Endothelial cell of umbilical vein (primary cell): ENCODE data around the gene RAX. TPM values are rescaled to one million over a fixed set of nuclear protein-coding genes. Genes with fewer than 3 reads are reported as not detected.

Source experiments
- BruUV-seq: library from RNA; stranded (reverse); fragments of 400-500 nt; replicated peaks from 2 replicates; lab custom pipeline; 2021; lab: Mats Ljungman, UMichigan
- CTCF ChIA-PET: fragments of 300-600, 350-600 bp; sonication (Branson Sonifier 250); formaldehyde crosslinking; loops from one replicate; lab custom pipeline; 2021; ENCODE audit warnings: antibody characterized with exemption, inconsistent platforms; lab: Charles Lee
- POLR2A ChIA-PET: fragments of 300-600, 350-600 bp; sonication (Branson Sonifier 250); formaldehyde crosslinking; loops from one replicate; lab custom pipeline; 2021; ENCODE audit warnings: antibody characterized with exemption, inconsistent platforms; lab: Charles Lee
- DNase-seq: peaks from one replicate; pipeline ENCODE4 v3.0.0-alpha.2; 2011; ENCODE audit warnings: low read depth, low spot score
- FAIRE-seq: peaks from 2 replicates; lab custom pipeline; 2011; peaks lifted over from hg19 to GRCh38; lab: Jason Lieb, UNC
- H2AFZ ChIP-seq: 2 replicates; pipeline ENCODE4 v1.6.0; 2012; ENCODE audit warnings: low read depth, low read length, control low read depth, inconsistent platforms
- H3K27ac ChIP-seq: 2 replicates; pipeline ENCODE4 v1.5.1; 2011; ENCODE audit warnings: low read depth, mild to moderate bottlenecking, control low read depth, low read length, moderate library complexity; ENCODE audit not compliant: insufficient read depth
- H3K27me3 ChIP-seq, 2 experiments: 2 replicates each; pipeline versions ENCODE4 v1.6.0 to v1.6.1; 2011; ENCODE audit warnings: low read length in 2 of 2, mixed read lengths in 1 of 2; ENCODE audit not compliant: control insufficient read depth in 2 of 2, insufficient read depth in 2 of 2
- H3K36me3 ChIP-seq, 2 experiments: 2 replicates in 1 of 2; 3 replicates in 1 of 2; pipeline ENCODE4 v1.5.1; 2011; ENCODE audit warnings: low read length in 2 of 2, mild to moderate bottlenecking in 1 of 2, moderate library complexity in 1 of 2; ENCODE audit not compliant: control insufficient read depth in 2 of 2, insufficient read depth in 2 of 2; ENCODE audit errors: extremely low read depth in 1 of 2
- H3K4me1 ChIP-seq: 3 replicates; pipeline ENCODE4 v1.5.1; 2011; ENCODE audit warnings: mild to moderate bottlenecking, low read length; ENCODE audit not compliant: control insufficient read depth, insufficient read depth; ENCODE audit errors: extremely low read depth
- H3K4me2 ChIP-seq: 2 replicates; pipeline ENCODE4 v1.6.1; 2011; ENCODE audit warnings: low read length, control low read depth, mixed read lengths; ENCODE audit not compliant: insufficient read depth
- H3K4me3 ChIP-seq, 3 experiments: fragments of 200-600 bp in 1 of 3; sonication (generic), shearing (Covaris generic) in 1 of 3; replicated peaks in 1 of 3; 2 replicates each; pipeline ENCODE4 v1.5.1; 2011 to 2016; ENCODE audit warnings: control low read depth in 3 of 3, low read length in 3 of 3, mild to moderate bottlenecking in 2 of 3, inconsistent platforms in 1 of 3, low read depth in 1 of 3, moderate library complexity in 1 of 3; ENCODE audit not compliant: insufficient read depth in 1 of 3
- H3K79me2 ChIP-seq: 2 replicates; pipeline ENCODE4 v1.6.0; 2012; ENCODE audit warnings: low read length, inconsistent platforms; ENCODE audit not compliant: control insufficient read depth, insufficient read depth
- H3K9ac ChIP-seq: replicated peaks from 2 replicates; pipeline ENCODE3; 2011; ENCODE audit warnings: low read length, control low read depth; ENCODE audit not compliant: insufficient read depth; ENCODE audit errors: extremely low read depth
- H3K9me1 ChIP-seq: replicated peaks from 3 replicates; pipeline ENCODE4 v1.6.0; 2011; ENCODE audit warnings: mild to moderate bottlenecking, low read length; ENCODE audit not compliant: control insufficient read depth, insufficient read depth; ENCODE audit errors: extremely low read depth
- H3K9me3 ChIP-seq: replicated peaks from 2 replicates; pipeline ENCODE4 v1.5.1; 2012; ENCODE audit warnings: low read length, inconsistent platforms; ENCODE audit not compliant: control insufficient read depth, insufficient read depth
- H4K20me1 ChIP-seq: replicated peaks from 2 replicates; pipeline ENCODE3; 2011; ENCODE audit warnings: mild to moderate bottlenecking, low read length; ENCODE audit not compliant: control insufficient read depth, insufficient read depth; ENCODE audit errors: extremely low read depth
- EZH2 ChIP-seq: IDR thresholded peaks from 2 replicates; pipeline ENCODE4 v1.6.1; 2012; ENCODE audit warnings: borderline replicate concordance, low read depth, mild to moderate bottlenecking, moderate library complexity, low read length, inconsistent platforms; ENCODE audit not compliant: severe bottlenecking
- FOS ChIP-seq: IDR thresholded peaks from 2 replicates; pipeline ENCODE4 v1.6.1; 2011; ENCODE audit warnings: mild to moderate bottlenecking, low read length, moderate library complexity, borderline replicate concordance; ENCODE audit not compliant: insufficient read depth
- GATA2 ChIP-seq: IDR thresholded peaks from 2 replicates; pipeline ENCODE4 v1.7.0; 2011; ENCODE audit warnings: low read depth, mild to moderate bottlenecking, moderate library complexity, mixed read lengths, low read length; ENCODE audit not compliant: insufficient read length, insufficient read depth
- JUN ChIP-seq: IDR thresholded peaks from 2 replicates; pipeline ENCODE4 v1.6.1; 2011; ENCODE audit warnings: borderline replicate concordance, low read depth; ENCODE audit not compliant: insufficient read length, insufficient read depth
- POLR2A ChIP-seq: IDR thresholded peaks from 2 replicates; pipeline ENCODE4 v1.6.1; 2012; ENCODE audit warnings: low read depth, mild to moderate bottlenecking, control low read depth, low read length
- POLR2AphosphoS5 ChIP-seq: IDR thresholded peaks from 2 replicates; pipeline ENCODE4 v1.6.1; 2012; ENCODE audit warnings: low read depth, mild to moderate bottlenecking, control low read depth, low read length, moderate library complexity; ENCODE audit not compliant: insufficient read depth
- dilution Hi-C: fragments of 300-500 bp; cut with MboI; formaldehyde crosslinking; loops from one replicate; pipeline ENCODE4 v1.15.0; 2019; ENCODE audit warnings: low sequenced_read_pairs; ENCODE audit not compliant: extremely low pct_ligation_motif_present
- intact Hi-C: fragments of 100-400 bp; cut with micrococcal nuclease; formaldehyde crosslinking; loops from one replicate; pipeline ENCODE4 v1.10.0; 2022
- polyA plus RNA-seq, 4 experiments: library from polyadenylated mRNA; depleted of rRNA in 3 of 4; stranded (reverse) in 3 of 4; unstranded in 1 of 4; fragments of >200 nt; gene quantifications; 2 replicates each; pipeline versions ENCODE4 v1.2.1 to v1.2.3, GENCODE V29; 2011 to 2012; ENCODE audit warnings: missing spikeins in 1 of 4
- total RNA-seq: library from RNA; stranded (reverse); gene quantifications from 2 replicates; pipeline ENCODE4 v1.2.3, GENCODE V29; 2021
- TF ChIP-seq, protein P1 (sequence below): IDR thresholded peaks from 2 replicates; pipeline ENCODE4 v1.6.1; 2011; ENCODE audit not compliant: insufficient read depth, insufficient read length
- TF ChIP-seq, protein P2 (sequence below), 2 donors: IDR thresholded peaks; 1 replicate in 1 of 2; 2 replicates in 1 of 2; pipeline ENCODE4 v1.5.1; 2011; ENCODE audit warnings: low read length in 2 of 2, mild to moderate bottlenecking in 2 of 2, moderate library complexity in 2 of 2, control low read depth in 1 of 2, inconsistent platforms in 1 of 2, low read depth in 1 of 2; ENCODE audit not compliant: insufficient read depth in 1 of 2; ENCODE audit errors: extremely low read depth in 1 of 2

RAX gene
- total and polyA plus RNA-seq, 2 donors (not counting 3 experiments of a cell fraction or from before 2014, with no cell fraction given): not detected

DNA sequence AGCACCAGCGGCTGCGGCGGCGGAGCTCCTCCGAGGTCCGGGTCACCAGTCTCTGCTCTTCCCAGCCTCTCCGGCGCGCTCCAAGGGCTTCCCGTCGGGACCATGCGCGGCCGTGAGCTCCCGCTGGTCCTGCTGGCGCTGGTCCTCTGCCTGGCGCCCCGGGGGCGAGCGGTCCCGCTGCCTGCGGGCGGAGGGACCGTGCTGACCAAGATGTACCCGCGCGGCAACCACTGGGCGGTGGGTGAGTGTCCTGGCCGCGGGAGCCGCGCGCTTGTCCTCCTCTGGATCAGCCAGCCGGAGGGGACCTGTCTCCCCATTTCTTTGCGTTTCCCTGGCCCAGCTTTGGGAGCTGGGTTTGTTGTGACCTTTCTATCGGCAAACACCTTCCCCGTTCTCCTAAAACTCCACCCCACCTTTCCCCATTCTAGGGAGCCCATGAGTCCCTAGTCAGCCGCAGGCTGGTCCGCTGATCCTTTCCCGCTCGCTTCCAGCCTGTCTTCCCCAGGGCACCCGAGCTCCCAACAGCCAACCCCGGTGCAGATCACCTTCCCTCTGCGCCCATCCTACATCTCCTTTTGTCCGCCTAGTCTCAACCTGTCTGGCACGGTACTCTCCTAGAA is 53.0 kb downstream of the RAX start:
- no peak for DNase-seq
- intact Hi-C loops: no loop called here
- no peak overlapping the region for H2AFZ ChIP-seq
- no peaks in the 10 kb centered on the region for H3K79me2 ChIP-seq
- H3K27ac ChIP-seq: no peak overlapping the region
- no peak overlapping the region for H3K4me2 ChIP-seq
- TF ChIP-seq, protein P1, sequence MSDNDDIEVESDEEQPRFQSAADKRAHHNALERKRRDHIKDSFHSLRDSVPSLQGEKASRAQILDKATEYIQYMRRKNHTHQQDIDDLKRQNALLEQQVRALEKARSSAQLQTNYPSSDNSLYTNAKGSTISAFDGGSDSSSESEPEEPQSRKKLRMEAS: no peak
- no peak for TF ChIP-seq GATA2
- peak; percentile 72 for TF ChIP-seq EZH2
- TF ChIP-seq FOS: no peak
- TF ChIP-seq POLR2AphosphoS5: no peak
- TF ChIP-seq, protein P2, sequence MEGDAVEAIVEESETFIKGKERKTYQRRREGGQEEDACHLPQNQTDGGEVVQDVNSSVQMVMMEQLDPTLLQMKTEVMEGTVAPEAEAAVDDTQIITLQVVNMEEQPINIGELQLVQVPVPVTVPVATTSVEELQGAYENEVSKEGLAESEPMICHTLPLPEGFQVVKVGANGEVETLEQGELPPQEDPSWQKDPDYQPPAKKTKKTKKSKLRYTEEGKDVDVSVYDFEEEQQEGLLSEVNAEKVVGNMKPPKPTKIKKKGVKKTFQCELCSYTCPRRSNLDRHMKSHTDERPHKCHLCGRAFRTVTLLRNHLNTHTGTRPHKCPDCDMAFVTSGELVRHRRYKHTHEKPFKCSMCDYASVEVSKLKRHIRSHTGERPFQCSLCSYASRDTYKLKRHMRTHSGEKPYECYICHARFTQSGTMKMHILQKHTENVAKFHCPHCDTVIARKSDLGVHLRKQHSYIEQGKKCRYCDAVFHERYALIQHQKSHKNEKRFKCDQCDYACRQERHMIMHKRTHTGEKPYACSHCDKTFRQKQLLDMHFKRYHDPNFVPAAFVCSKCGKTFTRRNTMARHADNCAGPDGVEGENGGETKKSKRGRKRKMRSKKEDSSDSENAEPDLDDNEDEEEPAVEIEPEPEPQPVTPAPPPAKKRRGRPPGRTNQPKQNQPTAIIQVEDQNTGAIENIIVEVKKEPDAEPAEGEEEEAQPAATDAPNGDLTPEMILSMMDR (IDR thresholded peaks at IDR 0.05; ENCODE audit: extremely low read depth in 1 of 2, insufficient read depth in 1 of 2, low read depth in 1 of 2, low read length in 2 of 2): no peak
- TF ChIP-seq POLR2A: no peak
- no peak for TF ChIP-seq JUN
- H4K20me1 ChIP-seq: no peaks in the 10 kb centered on the region
- no peaks in the 10 kb centered on the region for H3K9me1 ChIP-seq
- ChIA-PET CTCF (no interaction called here), POLR2A (no interaction called here)
- no peak for FAIRE-seq
- no peaks in the 10 kb centered on the region for H3K36me3 ChIP-seq
- H3K9me3 ChIP-seq: no peaks in the 10 kb centered on the region
- H3K4me3 ChIP-seq: no peak overlapping the region
- H3K27me3 ChIP-seq: peaks cover 28 to 49% of the 10 kb centered on the region in 2 experiments
- no TSS peak for BruUV-seq
- dilution Hi-C loops: no loop called here
- H3K4me1 ChIP-seq: no peaks in the 10 kb centered on the region
- no peak overlapping the region for H3K9ac ChIP-seq
